HCT116 (cell line): ENCODE measurements around the gene HYAL2. TPM values are rescaled to one million over a fixed set of nuclear protein-coding genes. Genes with fewer than 3 reads are reported as not detected.

Experiments used
- ATAC-seq: fragments of 200-7000 bp; cut with Tn5 transposase; 2 replicates; pipeline ENCODE4 v1.9.1; 2020; ENCODE audit warnings: mild to moderate bottlenecking, moderate library complexity
- BruUV-seq: library from RNA; stranded (reverse); fragments of 400-500 nt; replicated peaks from 2 replicates; lab custom pipeline; 2021; lab: Mats Ljungman, UMichigan
- CTCF ChIA-PET: fragments of 300-600 bp; sonication (Branson Sonifier 250); formaldehyde crosslinking; loops from one replicate; lab custom pipeline; 2021; ENCODE audit warnings: antibody characterized with exemption; lab: Charles Lee
- POLR2A ChIA-PET: fragments of 300-600, 350-600 bp; sonication (Branson Sonifier 250); formaldehyde crosslinking; loops from one replicate; lab custom pipeline; 2021; ENCODE audit warnings: antibody characterized with exemption; lab: Charles Lee
- RAD21 ChIA-PET, 2 experiments: fragments of 300-600 bp; sonication (Branson Sonifier 250); formaldehyde crosslinking; loops; one replicate each; lab custom pipeline; 2023; ENCODE audit warnings: low total read pairs in 2 of 2; ENCODE audit not compliant: uncharacterized antibody in 2 of 2, unreplicated experiment in 2 of 2, low non-redundant PET in 1 of 2; lab: Charles Lee
- DNase-seq: peaks from one replicate; pipeline ENCODE4 v3.0.0-alpha.2; 2010; ENCODE audit warnings: low read depth, low spot score
- H2AFZ ChIP-seq: fragments of 200-600 bp; shearing (Covaris generic), sonication (generic); 2 replicates; pipeline ENCODE4 v1.6.1; 2017; ENCODE audit warnings: low read depth, mixed run types, mixed read lengths, antibody characterized with exemption, low read length; ENCODE audit not compliant: poor library complexity, severe bottlenecking
- H3K27ac ChIP-seq: 2 replicates; pipeline ENCODE4 v1.5.1; 2012; ENCODE audit warnings: low read depth, low read length
- H3K27me3 ChIP-seq: fragments of 200-600 bp; sonication (generic); 2 replicates; pipeline ENCODE4 v1.6.1; 2016; ENCODE audit warnings: mixed run types, low read length, mixed read lengths; ENCODE audit not compliant: insufficient read depth
- H3K36me3 ChIP-seq, 2 experiments: fragments of 200-500 bp in 1 of 2; fragments of 200-600 bp in 1 of 2; sonication (Bioruptor generic) in 1 of 2; sonication (generic) in 1 of 2; 2 replicates each; pipeline versions ENCODE4 v1.5.1 to v1.6.1; 2014 to 2016; ENCODE audit warnings: low read length in 2 of 2, inconsistent platforms in 1 of 2, mixed read lengths in 1 of 2, mixed run types in 1 of 2; ENCODE audit not compliant: insufficient read depth in 2 of 2, control insufficient read depth in 1 of 2
- H3K4me1 ChIP-seq, 2 experiments: fragments of 200-600 bp in 1 of 2; sonication (generic) in 1 of 2; 2 replicates each; pipeline versions ENCODE4 v1.5.1 to v1.6.1; 2012 to 2017; ENCODE audit warnings: low read length in 2 of 2, inconsistent platforms in 1 of 2, mild to moderate bottlenecking in 1 of 2, mixed read lengths in 1 of 2, mixed run types in 1 of 2, moderate library complexity in 1 of 2; ENCODE audit not compliant: insufficient read depth in 2 of 2, control insufficient read depth in 1 of 2
- H3K4me2 ChIP-seq: fragments of 200-600 bp; sonication (generic); 2 replicates; pipeline ENCODE4 v1.6.1; 2017; ENCODE audit warnings: mixed run types, low read length, mixed read lengths
- H3K4me3 ChIP-seq, 2 experiments: fragments of 200-600 bp in 1 of 2; sonication (generic) in 1 of 2; replicated peaks in 1 of 2; 2 replicates each; pipeline ENCODE4 v1.5.1; 2011 to 2016; ENCODE audit warnings: low read length in 2 of 2, control low read depth in 1 of 2, low read depth in 1 of 2, mild to moderate bottlenecking in 1 of 2, mixed read lengths in 1 of 2, mixed run types in 1 of 2
- H3K79me2 ChIP-seq: fragments of 200-600 bp; sonication (generic); 2 replicates; pipeline ENCODE4 v1.6.1; 2017; ENCODE audit warnings: mild to moderate bottlenecking, mixed run types, low read length, moderate library complexity, mixed read lengths; ENCODE audit not compliant: insufficient read depth
- H3K9ac ChIP-seq: fragments of 200-600 bp; sonication (generic); 2 replicates; pipeline ENCODE4 v1.6.1; 2016; ENCODE audit warnings: low read length, mixed read lengths
- H3K9me2 ChIP-seq: fragments of 200-600 bp; sonication (generic), shearing (Covaris generic); 2 replicates; pipeline ENCODE4 v1.6.1; 2017; ENCODE audit warnings: mixed run types, mild to moderate bottlenecking, moderate library complexity; ENCODE audit not compliant: insufficient read depth
- H3K9me3 ChIP-seq, 2 experiments: fragments of 200-500 bp in 1 of 2; fragments of 200-600 bp in 1 of 2; sonication (Bioruptor generic) in 1 of 2; sonication (generic) in 1 of 2; 2 replicates each; pipeline ENCODE4 v1.6.1; 2014 to 2017; ENCODE audit warnings: low read length in 2 of 2, mixed read lengths in 2 of 2, inconsistent platforms in 1 of 2, low read depth in 1 of 2, mild to moderate bottlenecking in 1 of 2, mixed run types in 1 of 2, moderate library complexity in 1 of 2; ENCODE audit not compliant: control insufficient read depth in 1 of 2, insufficient read depth in 1 of 2
- H4K20me1 ChIP-seq: fragments of 200-600 bp; sonication (generic), shearing (Covaris generic); 2 replicates; pipeline ENCODE4 v1.6.1; 2017; ENCODE audit warnings: mixed run types, mild to moderate bottlenecking, moderate library complexity; ENCODE audit not compliant: insufficient read depth
- CBX3 ChIP-seq: IDR thresholded peaks from 2 replicates; pipeline ENCODE4 v1.6.1; 2012; ENCODE audit warnings: low read depth
- ELF1 ChIP-seq: IDR thresholded peaks from 2 replicates; pipeline ENCODE4 v1.6.1; 2012; ENCODE audit warnings: low read depth, borderline replicate concordance
- EZH2 ChIP-seq: fragments of 200-600 bp; sonication (generic); IDR thresholded peaks from 2 replicates; pipeline ENCODE4 v1.6.1; 2017; ENCODE audit warnings: antibody characterized with exemption, mixed run types
- EZH2phosphoT487 ChIP-seq: fragments of 200-600 bp; IDR thresholded peaks from 2 replicates; pipeline ENCODE4 v1.6.1; 2018; ENCODE audit warnings: antibody characterized with exemption, borderline replicate concordance
- POLR2AphosphoS5 ChIP-seq: IDR thresholded peaks from 2 replicates; pipeline ENCODE4 v1.6.1; 2011; ENCODE audit warnings: mild to moderate bottlenecking, low read depth, low read length, moderate library complexity
- TCF7L2 ChIP-seq: IDR thresholded peaks from 2 replicates; pipeline ENCODE4 v1.7.0; 2011; ENCODE audit warnings: borderline replicate concordance, inconsistent platforms; ENCODE audit not compliant: insufficient read depth, insufficient read length; ENCODE audit errors: extremely low read depth
- ZNF274 ChIP-seq: fragments of 200-500 bp; sonication (Bioruptor generic); IDR thresholded peaks from 2 replicates; pipeline ENCODE4 v1.6.1; 2014; ENCODE audit warnings: mild to moderate bottlenecking, low read depth, low read length, inconsistent platforms
- intact Hi-C: fragments of 100-400 bp; cut with micrococcal nuclease; formaldehyde crosslinking; loops from 2 replicates; pipeline ENCODE4 v1.10.0; 2022
- total RNA-seq: library from RNA; stranded (reverse); gene quantifications from one replicate; pipeline ENCODE4 v1.2.1, GENCODE V29; 2021; ENCODE audit not compliant: unreplicated experiment
- TF ChIP-seq, protein P1 (sequence below), 3 experiments: fragments of 200-600 bp in 1 of 3; sonication (generic) in 1 of 3; IDR thresholded peaks in 2 of 3; conservative IDR thresholded peaks in 1 of 3; 2 replicates each; pipeline ENCODE4 v1.5.1; 2012 to 2017; ENCODE audit warnings: low read depth in 2 of 3, low read length in 2 of 3, antibody characterized with exemption in 1 of 3, borderline replicate concordance in 1 of 3, control low read depth in 1 of 3, mild to moderate bottlenecking in 1 of 3, mixed read lengths in 1 of 3, mixed run types in 1 of 3, moderate library complexity in 1 of 3; ENCODE audit not compliant: insufficient read depth in 1 of 3
- TF ChIP-seq, protein P2 (sequence below): IDR thresholded peaks from 2 replicates; pipeline ENCODE4 v1.6.1; 2012

Gene HYAL2
- total RNA-seq, 1 experiment from 2014 or later: 42.2 TPM

DNA sequence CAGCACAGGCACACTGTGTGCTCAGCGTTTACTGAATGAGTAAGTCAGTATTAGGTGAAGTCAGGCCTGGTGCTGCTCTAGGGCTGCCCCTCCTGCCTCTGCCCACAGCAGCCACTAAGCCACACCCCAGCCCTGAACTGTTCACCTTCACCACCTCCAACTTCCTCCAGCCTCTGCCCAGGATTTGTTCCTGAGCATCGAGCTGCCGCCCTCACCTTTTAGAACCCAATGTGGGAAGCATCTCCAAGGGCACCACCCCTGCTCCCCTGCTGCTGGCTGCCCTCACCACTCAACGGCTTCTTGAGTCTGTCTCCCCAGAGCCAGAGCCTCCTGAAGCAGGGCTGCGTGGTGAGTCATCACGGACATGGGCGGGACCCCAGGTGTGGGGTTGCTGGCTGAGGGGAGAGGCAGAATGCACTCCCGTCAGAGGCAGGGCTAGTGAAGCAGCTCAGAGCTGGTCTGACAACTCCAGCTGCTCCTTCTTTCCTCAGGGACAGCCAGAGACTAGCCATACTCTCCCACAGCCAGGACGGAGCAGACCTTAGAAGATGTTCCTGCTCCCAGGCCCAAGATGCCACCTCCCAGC lies 5.8 kb downstream of the HYAL2 start:
- no TSS peak for BruUV-seq
- Histone ChIP-seq H3K27ac (peak overlapping the region; percentile 98), H4K20me1 (no peaks in the 10 kb centered on the region), H3K36me3 (peaks cover 2 to 17% of the 10 kb centered on the region in 2 experiments; a peak in 1 of 4 replicates), H3K9me2 (no peaks in the 10 kb centered on the region), H2AFZ (no peak overlapping the region), H3K4me3 (peak overlapping the region; percentile 10 to 46), H3K27me3 (no peaks in the 10 kb centered on the region), H3K4me2 (peak overlapping the region; percentile 92), H3K4me1 (peaks cover 54 to 82% of the 10 kb centered on the region in 2 experiments), H3K9me3 (no peaks in the 10 kb centered on the region), H3K9ac (peak overlapping the region; percentile 65), H3K79me2 (peaks cover 51% of the 10 kb centered on the region)
- peak; percentile 93 for DNase-seq
- intact Hi-C loops: no loop called here
- ATAC-seq: peak; percentile 78
- ChIA-PET CTCF (interaction anchor here (0.9 to 1.6 kb wide), 5 partner anchors 14 to 122 kb away, joined by 3 to 5 read pairs (median 3); partner anchors contain the start of genes HYAL1, HYAL3 and NAA80), POLR2A (interaction anchor here (0.9 to 2.1 kb wide), 8 partner anchors 11 to 37 kb away, joined by 3 to 8 read pairs (median 4); partner anchors contain the start of genes HYAL1, HYAL3, IFRD2 and NAA80), RAD21 (interaction anchor here in 1 of 2 experiments (0.9 kb wide), 1 partner anchor 17 kb away, joined by 3 read pairs; the partner anchor contains the start of genes HYAL3 and NAA80)
- TF ChIP-seq EZH2phosphoT487 (no peak), TCF7L2 (no peak), ELF1 (no peak), POLR2AphosphoS5 (peak; percentile 84), ZNF274 (no peak), CBX3 (no peak), EZH2 (no peak)
- TF ChIP-seq, protein P1, sequence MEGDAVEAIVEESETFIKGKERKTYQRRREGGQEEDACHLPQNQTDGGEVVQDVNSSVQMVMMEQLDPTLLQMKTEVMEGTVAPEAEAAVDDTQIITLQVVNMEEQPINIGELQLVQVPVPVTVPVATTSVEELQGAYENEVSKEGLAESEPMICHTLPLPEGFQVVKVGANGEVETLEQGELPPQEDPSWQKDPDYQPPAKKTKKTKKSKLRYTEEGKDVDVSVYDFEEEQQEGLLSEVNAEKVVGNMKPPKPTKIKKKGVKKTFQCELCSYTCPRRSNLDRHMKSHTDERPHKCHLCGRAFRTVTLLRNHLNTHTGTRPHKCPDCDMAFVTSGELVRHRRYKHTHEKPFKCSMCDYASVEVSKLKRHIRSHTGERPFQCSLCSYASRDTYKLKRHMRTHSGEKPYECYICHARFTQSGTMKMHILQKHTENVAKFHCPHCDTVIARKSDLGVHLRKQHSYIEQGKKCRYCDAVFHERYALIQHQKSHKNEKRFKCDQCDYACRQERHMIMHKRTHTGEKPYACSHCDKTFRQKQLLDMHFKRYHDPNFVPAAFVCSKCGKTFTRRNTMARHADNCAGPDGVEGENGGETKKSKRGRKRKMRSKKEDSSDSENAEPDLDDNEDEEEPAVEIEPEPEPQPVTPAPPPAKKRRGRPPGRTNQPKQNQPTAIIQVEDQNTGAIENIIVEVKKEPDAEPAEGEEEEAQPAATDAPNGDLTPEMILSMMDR (IDR thresholded peaks at IDR 0.05 in 2 of 3, conservative IDR thresholded peaks at IDR 0.05 in 1 of 3; ENCODE audit: borderline replicate concordance in 1 of 3, insufficient read depth in 1 of 3, low read depth in 2 of 3, low read length in 2 of 3): no peak
- TF ChIP-seq, protein P2, sequence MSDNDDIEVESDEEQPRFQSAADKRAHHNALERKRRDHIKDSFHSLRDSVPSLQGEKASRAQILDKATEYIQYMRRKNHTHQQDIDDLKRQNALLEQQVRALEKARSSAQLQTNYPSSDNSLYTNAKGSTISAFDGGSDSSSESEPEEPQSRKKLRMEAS: no peak
